GM12892 (cell line): ENCODE data around the gene CLCC1.

Experiments used
- POLR2A ChIP-seq: IDR thresholded peaks from 2 replicates; pipeline ENCODE4 v1.6.1; 2011; ENCODE audit warnings: low read depth, low read length, control low read depth
- POLR2AphosphoS5 ChIP-seq: IDR thresholded peaks from 2 replicates; pipeline ENCODE4 v1.6.1; 2011; ENCODE audit warnings: low read depth, low read length, control low read depth
- TAF1 ChIP-seq: IDR thresholded peaks from 2 replicates; pipeline ENCODE4 v1.6.1; 2011; ENCODE audit warnings: low read depth, mild to moderate bottlenecking, control low read depth, low read length, borderline replicate concordance

GRCh38 chr1:108951242-108951641, 12.0 kb downstream of the CLCC1 start:
- TF ChIP-seq POLR2AphosphoS5 (no peak), TAF1 (no peak), POLR2A (no peak)
